ENCODE data around the gene AGAP1. TPM values are rescaled to one million over a fixed set of nuclear protein-coding genes. Genes with fewer than 3 reads are reported as not detected.
A peak's percentile ranks its signal among the peaks of the same experiment; 100 is the strongest.

Gene AGAP1
- total RNA-seq, 4 donors from 2014 or later = 33.7 to 39.9 (median 35.6) TPM

GRCh38 chr2:235749771-235750160 is 255.9 kb downstream of the AGAP1 start:
- 83 to 91% methylated on average over 3 of the region's 3 CpGs for WGBS, 2 donors
- Histone ChIP-seq H3K27ac (peak overlapping the region in 1 of 4 donors; percentile 58), H3K27me3 (no peaks in the 10 kb centered on the region), H3K9me3 (no peaks in the 10 kb centered on the region), H3K4me1 (peaks cover 0 to 49% (median 0%) of the 10 kb centered on the region in 4 donors), H3K4me3 (no peak overlapping the region), H3K36me3 (peaks cover 0 to 32% (median 0%) of the 10 kb centered on the region in 3 donors)
- TF ChIP-seq CTCF (IDR thresholded peaks at IDR 0.05) = no peak
- no peak for TF ChIP-seq POLR2A (IDR thresholded peaks at IDR 0.05)
- no peak for TF ChIP-seq EP300 (IDR thresholded peaks at IDR 0.05)
- DNase-seq (ENCODE audit: low spot score in 2 of 2) = no peak

- Histone ChIP-seq H3K36me3 (peaks cover 0 to 24% (median 0%) of the 10 kb centered on the region in 3 donors), H3K27ac (no peak overlapping the region), H3K27me3 (no peaks in the 10 kb centered on the region), H3K4me1 (peaks cover 0 to 29% (median 0%) of the 10 kb centered on the region in 4 donors), H3K9me3 (no peaks in the 10 kb centered on the region), H3K4me3 (no peak overlapping the region)
- WGBS, 2 donors = 69 to 89% methylated on average over 4 of the region's 4 CpGs
- DNase-seq (ENCODE audit: low spot score in 2 of 2) = no peak
- no peak for TF ChIP-seq CTCF (IDR thresholded peaks at IDR 0.05)
- no peak for TF ChIP-seq EP300 (IDR thresholded peaks at IDR 0.05)
- no peak for TF ChIP-seq POLR2A (IDR thresholded peaks at IDR 0.05)
These were observed 259.0 kb downstream of the AGAP1 start for GRCh38 chr2:235752846-235753245.

- no peaks in the 10 kb centered on the region for H3K27me3 ChIP-seq
- DNase-seq (ENCODE audit: low spot score in 2 of 2) = no peak
- 63 to 68% methylated on average over 21 of the region's 21 CpGs for WGBS, 2 donors
- H3K9me3 ChIP-seq = no peaks in the 10 kb centered on the region
- H3K4me3 ChIP-seq = no peak overlapping the region
- peak overlapping the region in 1 of 4 donors; percentile 30 for H3K27ac ChIP-seq
- peaks cover 0 to 31% (median 0%) of the 10 kb centered on the region in 3 donors for H3K36me3 ChIP-seq
- H3K4me1 ChIP-seq = peaks cover 0 to 11% (median 0%) of the 10 kb centered on the region in 4 donors
- TF ChIP-seq POLR2A (IDR thresholded peaks at IDR 0.05) (no peak), EP300 (IDR thresholded peaks at IDR 0.05) (no peak), CTCF (IDR thresholded peaks at IDR 0.05) (no peak)
These were observed 260.7 kb downstream of the AGAP1 start for GRCh38 chr2:235754357-235755207.

- Histone ChIP-seq H3K4me1 (peaks cover 0 to 4% (median 0%) of the 10 kb centered on the region in 4 donors), H3K9me3 (no peaks in the 10 kb centered on the region), H3K27ac (no peak overlapping the region), H3K27me3 (no peaks in the 10 kb centered on the region), H3K4me3 (no peak overlapping the region), H3K36me3 (peaks cover 0 to 17% (median 0%) of the 10 kb centered on the region in 3 donors)
- no peak for TF ChIP-seq POLR2A (IDR thresholded peaks at IDR 0.05)
- no peak for TF ChIP-seq EP300 (IDR thresholded peaks at IDR 0.05)
- TF ChIP-seq CTCF (IDR thresholded peaks at IDR 0.05) = no peak
- DNase-seq (ENCODE audit: low spot score in 2 of 2) = no peak
- 85 to 90% methylated on average over 10 of the region's 10 CpGs for WGBS, 2 donors
These were observed 262.6 kb downstream of the AGAP1 start for GRCh38 chr2:235756491-235756890.

GRCh38 chr2:235757212-235757611 is 263.4 kb downstream of the AGAP1 start:
- H3K36me3 ChIP-seq = peaks cover 0 to 11% (median 0%) of the 10 kb centered on the region in 3 donors
- peaks cover 0 to 4% (median 0%) of the 10 kb centered on the region in 4 donors for H3K4me1 ChIP-seq
- H3K9me3 ChIP-seq = no peaks in the 10 kb centered on the region
- 87 to 92% methylated on average over 6 of the region's 6 CpGs for WGBS, 2 donors
- H3K4me3 ChIP-seq = no peak overlapping the region
- DNase-seq (ENCODE audit: low spot score in 2 of 2) = no peak
- H3K27ac ChIP-seq = no peak overlapping the region
- no peak for TF ChIP-seq EP300 (IDR thresholded peaks at IDR 0.05)
- TF ChIP-seq POLR2A (IDR thresholded peaks at IDR 0.05) = no peak
- no peaks in the 10 kb centered on the region for H3K27me3 ChIP-seq
